GM10266 (cell line): ENCODE measurements around the gene PRRX2.
"Not testable (repeated sequence)": the region's sequence is repeated elsewhere in the genome, so short reads cannot be mapped to it uniquely, and the experiment has no call there.

ENCODE experiments used
- DNase-seq: peaks from one replicate; pipeline ENCODE4 v3.0.0; 2012; ENCODE audit errors: extremely low spot score
- TF ChIP-seq, protein P1 (sequence below): IDR thresholded peaks from 2 replicates; pipeline ENCODE4 v1.5.1; 2012; ENCODE audit warnings: mild to moderate bottlenecking, low read depth; ENCODE audit not compliant: control insufficient read depth, insufficient read depth; ENCODE audit errors: missing control alignments

PRRX2 gene

DNA sequence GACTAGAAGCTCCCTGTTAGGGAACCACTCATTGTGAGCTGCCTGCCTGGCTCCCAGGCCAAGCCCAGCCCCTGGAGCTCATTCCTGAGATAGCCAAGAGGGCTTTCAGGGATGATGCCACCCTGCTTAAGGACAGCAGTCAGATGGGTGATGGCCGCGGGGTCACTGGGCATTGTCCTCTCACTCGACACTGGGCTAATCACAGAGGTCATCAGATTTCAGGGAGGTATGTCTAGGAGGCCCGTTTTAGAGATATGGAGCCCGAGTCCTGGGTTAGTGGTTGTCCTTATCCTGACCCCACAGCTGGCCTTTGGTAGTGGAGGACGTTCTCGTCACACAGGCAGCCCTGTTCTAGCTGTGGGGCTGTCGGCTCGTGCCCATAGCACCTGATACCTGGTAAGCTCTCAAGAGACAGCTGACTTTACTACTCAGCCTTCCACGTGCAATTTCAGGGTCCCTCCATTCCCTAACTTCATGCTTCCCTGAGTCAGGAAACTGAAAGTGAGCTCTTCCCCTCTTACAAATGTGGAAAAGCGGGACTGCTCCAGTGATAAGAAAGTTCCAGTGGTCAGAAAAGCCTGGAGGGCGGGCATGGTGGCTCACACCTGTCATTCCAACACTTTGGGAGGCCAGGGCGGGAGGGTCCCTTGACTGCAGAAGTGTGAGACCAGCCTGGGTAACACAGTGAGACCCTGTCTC, 94.5 kb downstream of the PRRX2 start:
- DNase-seq, result no peak
- TF ChIP-seq, protein P1, sequence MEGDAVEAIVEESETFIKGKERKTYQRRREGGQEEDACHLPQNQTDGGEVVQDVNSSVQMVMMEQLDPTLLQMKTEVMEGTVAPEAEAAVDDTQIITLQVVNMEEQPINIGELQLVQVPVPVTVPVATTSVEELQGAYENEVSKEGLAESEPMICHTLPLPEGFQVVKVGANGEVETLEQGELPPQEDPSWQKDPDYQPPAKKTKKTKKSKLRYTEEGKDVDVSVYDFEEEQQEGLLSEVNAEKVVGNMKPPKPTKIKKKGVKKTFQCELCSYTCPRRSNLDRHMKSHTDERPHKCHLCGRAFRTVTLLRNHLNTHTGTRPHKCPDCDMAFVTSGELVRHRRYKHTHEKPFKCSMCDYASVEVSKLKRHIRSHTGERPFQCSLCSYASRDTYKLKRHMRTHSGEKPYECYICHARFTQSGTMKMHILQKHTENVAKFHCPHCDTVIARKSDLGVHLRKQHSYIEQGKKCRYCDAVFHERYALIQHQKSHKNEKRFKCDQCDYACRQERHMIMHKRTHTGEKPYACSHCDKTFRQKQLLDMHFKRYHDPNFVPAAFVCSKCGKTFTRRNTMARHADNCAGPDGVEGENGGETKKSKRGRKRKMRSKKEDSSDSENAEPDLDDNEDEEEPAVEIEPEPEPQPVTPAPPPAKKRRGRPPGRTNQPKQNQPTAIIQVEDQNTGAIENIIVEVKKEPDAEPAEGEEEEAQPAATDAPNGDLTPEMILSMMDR, result no peak

DNA sequence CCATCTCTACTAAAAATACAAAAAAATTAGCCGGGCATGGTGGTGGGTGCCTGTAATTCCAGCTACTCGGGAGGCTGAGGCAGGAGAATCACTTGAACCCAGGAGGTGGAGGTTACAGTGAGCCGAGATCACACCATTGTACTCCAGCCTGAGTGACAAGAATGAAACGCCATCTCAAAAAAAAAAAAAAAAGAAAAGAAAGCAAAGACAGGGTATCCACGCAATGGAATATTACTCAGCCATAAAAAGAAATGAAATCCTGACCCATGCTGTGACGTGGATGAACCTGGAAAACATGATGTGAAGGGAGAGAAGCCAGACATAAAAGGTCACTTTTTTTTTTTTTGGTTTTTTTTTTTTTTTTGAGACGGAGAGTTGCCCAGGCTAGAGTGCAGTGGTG, 95.3 kb downstream of the PRRX2 start:
- DNase-seq, result not testable (repeated sequence)

DNA sequence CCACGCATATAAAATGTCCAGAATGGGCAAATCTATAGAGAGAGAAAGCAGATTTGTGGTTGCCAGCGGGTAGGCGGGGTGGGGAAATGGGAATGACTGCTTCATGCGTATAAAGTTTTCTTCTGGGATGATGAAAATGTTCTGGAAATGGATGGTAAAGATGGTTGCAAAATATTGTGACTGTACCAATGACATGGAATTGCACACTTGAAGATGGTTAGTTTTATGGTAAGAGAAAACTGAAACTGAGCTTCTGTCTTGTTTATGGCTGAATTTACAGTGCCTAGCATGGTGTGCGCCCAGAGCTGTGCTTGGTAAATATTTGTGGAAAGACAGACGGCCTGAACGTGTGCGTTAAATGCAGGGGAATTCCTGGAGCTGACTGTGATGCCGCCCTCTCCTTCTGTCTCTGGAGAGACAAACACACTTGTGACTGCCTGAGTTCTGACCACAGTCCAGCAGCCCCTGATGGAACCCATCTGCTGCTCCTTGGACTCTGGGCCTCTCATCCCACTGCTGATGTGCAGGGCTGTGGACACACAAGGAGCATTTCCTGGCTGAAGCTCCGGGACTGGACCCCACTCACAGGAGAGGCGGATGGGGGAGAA, 96.0 kb downstream of the PRRX2 start:
- DNase-seq, result no peak
- TF ChIP-seq, protein P1, result no peak

DNA sequence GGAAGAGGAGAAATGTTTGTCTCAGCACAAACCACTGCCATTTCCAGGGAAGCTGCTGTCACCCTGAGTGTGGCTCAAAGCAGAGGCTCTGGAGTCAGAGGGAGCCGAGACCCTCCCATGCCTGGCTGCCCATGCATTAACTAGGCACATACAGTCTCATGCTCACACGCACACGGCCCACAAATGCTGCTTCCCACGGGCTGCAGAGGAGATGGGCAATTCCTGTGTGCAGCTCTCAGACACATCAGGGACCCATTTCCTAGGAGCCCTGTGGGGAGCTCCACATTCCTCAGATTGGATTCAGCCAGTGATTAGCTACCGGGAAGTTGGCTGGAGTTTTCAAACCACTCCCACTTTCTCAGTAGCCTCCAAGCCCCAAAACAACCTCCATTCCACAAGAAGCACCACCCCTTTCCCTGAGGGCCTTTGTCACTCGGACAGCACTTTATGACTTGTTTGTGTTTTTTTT, 96.5 kb downstream of the PRRX2 start:
- TF ChIP-seq, protein P1, result no peak
- DNase-seq, result no peak

DNA sequence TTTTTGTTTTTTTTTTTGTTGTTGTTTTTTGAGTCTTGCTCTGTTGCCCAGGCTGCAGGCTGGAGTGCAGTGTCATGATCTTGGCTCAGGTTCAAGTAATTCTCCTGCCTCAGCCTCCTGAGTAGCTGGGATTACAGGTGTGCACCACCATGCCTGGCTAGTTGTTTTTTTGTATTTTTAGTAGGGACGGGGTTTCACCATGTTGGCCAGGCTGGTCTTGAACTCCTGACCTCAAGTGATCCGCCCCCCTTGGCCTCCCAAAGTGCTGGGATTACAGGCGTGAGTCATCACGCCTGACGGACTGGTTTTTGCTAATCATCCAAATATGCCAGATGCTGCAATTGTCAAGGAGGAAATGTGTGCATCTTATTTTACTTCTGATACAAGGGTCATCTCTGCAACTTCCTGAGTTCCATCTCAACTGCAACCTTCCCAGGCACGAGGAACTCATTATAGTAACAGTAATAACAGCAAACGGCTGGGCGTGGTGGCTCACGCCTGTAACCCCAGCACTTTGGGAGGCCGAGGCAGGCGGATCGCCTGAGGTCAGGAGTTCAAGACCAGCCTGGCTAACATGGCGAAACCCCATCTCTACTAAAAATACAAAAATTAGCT, 97.0 kb downstream of the PRRX2 start:
- DNase-seq, result not testable (repeated sequence)

DNA sequence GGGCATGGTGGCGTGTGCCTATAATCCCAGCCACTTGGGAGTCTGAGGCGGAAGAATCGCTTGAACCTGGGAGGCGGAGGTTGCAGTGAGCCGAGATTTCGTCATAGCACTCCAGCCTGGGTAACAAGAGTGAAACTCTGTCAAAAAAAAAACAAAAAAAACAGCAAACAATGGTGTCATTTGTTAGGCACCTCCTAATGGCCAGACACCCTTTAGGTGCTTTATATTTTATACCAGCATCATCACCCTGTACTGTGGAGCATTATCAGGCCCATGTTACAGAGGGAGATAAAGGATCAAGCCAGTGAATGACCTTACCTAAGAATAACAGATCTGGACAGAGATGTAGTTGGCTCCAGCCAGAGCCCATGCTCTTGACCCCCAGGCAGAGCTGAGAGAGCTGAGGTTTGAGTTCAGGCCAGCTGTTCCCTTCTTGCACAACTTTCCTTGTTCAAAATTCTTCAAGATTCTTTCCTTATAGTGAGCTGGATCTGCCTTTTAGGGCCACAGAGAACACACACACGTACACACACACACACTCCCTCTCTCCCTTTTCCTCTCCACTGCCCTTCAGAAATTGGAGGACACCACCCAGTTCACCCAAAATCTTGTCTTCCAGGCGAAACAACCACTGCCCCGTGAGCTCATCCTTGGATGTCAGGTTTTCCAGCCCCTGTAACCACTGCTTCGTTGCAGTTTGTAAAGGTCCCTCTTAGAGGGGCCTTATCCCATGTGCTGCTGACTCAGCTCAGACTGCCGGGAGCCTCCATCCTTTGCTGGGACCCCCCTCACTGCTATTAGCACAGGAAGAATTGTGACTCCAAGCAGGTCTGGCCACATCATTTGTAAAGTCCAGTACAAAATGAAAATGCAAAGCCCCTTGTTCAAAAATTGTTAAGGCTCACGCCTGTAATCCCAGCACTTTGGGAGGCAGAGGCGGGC, 97.8 kb downstream of the PRRX2 start:
- TF ChIP-seq, protein P1, result no peak
- DNase-seq, result no peak

DNA sequence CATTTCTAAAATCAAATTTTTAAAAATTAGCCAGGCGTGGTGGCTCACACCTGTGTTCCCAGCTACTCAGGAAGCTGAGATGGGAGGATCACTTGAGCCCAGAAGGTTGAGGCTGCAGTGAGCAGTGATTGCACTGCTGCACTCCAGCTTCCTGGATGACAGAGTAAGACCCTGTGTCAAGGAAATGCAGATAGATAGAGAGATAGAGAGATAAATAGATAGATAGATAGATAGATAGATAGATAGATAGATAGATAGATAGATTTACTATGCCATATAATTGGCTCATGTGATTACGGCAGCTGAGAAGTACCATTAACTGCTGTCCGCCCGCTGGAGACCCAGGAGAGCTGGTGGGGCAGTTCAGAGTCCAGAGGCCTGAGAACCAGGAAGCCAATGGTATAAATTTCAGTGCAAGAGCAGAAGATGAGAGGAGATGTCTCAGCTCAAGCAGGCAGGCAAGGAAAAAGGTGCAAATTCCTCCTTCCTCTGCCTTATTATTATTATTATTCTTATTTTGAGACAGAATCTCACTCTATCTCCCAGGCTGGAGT, 100.4 kb downstream of the PRRX2 start:
- TF ChIP-seq, protein P1, result no peak

More for the DNA sequence above, 100.4 kb downstream of the PRRX2 start:
- no peak for DNase-seq
